Measurements from ENCODE around the gene RGL2.

Gene RGL2

DNA sequence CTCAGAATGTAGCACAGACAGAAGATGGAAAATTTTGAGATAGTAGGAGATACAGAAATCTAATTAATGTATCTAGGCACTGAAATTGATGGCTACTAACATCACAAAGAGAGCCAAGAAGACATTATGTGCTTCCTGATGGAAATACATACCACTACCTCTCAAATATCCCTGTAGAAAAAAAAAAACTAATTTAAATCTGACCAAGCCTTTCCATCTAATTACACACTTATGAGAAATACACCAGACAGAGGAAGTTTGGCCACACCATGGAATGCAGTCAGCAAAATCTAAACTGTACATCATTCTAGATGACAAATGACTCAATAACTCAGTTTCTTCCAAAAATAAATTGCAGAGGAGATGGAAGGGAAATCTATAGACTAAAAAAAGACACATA is 46.0 kb downstream of the RGL2 start:
- Mint-ChIP-seq H3K4me1 (peaks cover 44% of the 10 kb centered on the region), H3K27ac (peak overlapping the region; percentile 17), H3K9me3 (no peaks in the 10 kb centered on the region), H3K36me3 (ENCODE audit: low read depth) (peaks cover 27% of the 10 kb centered on the region), H3K27me3 (no peaks in the 10 kb centered on the region), H3K4me3 (no peak overlapping the region)
- DNase-seq, result no peak
- ATAC-seq, result no peak

DNA sequence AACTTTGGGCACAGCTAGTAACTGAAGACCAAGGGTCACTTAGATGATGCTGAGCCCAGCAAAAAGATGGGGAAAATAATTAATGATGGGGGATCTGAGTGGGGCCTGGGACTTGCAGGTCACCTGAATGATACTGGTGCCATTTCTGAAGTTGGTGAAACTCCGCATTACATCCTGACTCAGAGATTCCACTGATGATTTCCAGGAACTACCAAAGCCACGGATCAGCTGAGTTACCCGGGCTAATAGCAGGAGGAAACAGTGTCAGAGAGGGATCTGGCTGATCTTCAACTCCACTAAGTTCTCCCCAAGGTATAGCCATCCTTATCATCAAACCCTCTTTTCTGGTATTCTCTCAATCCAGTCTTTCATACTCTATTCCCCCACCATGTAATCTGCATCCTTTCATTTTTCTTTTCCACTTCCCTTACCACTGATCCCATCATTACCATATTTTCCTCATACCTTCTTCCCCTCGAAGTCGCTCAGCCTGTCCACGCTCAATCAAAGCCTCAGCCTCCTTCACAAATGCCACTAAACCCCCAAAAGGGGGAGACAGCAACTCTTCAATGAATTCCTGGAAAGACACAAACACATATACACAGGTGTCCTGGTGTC is 47.2 kb downstream of the RGL2 start:
- Mint-ChIP-seq H3K36me3 (ENCODE audit: low read depth) (peaks cover 24% of the 10 kb centered on the region), H3K4me3 (peak overlapping the region; percentile 13), H3K27ac (peak overlapping the region; percentile 41), H3K4me1 (peaks cover 44% of the 10 kb centered on the region), H3K9me3 (no peaks in the 10 kb centered on the region), H3K27me3 (peaks cover 1% of the 10 kb centered on the region)
- ATAC-seq (no peak), DNase-seq (no peak)

DNA sequence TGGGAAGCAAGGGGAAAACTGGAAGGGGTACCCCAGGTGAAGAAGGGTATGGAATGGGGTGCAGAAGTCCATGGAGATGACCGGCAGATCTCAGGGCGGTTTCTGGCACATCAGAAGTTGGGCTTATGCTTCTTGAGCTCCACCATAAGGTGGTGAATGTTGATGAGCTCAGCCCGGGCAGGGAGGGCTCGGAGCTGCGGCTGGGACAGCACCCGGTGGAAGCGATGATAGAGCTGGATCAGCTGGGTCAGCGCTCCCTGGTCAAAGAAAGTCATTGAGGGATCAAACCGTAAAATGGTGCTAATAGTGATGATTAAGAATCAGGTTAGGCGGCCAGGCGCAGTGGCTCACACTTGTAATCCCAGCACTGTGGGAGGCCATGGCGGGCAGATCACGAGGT is 48.0 kb downstream of the RGL2 start:
- DNase-seq, result no peak
- Mint-ChIP-seq H3K27ac (peak overlapping the region; percentile 94), H3K4me1 (peaks cover 44% of the 10 kb centered on the region), H3K27me3 (peaks cover 4% of the 10 kb centered on the region), H3K4me3 (peak overlapping the region; percentile 90), H3K9me3 (no peaks in the 10 kb centered on the region), H3K36me3 (ENCODE audit: low read depth) (peaks cover 24% of the 10 kb centered on the region)
- no peak for ATAC-seq

DNA sequence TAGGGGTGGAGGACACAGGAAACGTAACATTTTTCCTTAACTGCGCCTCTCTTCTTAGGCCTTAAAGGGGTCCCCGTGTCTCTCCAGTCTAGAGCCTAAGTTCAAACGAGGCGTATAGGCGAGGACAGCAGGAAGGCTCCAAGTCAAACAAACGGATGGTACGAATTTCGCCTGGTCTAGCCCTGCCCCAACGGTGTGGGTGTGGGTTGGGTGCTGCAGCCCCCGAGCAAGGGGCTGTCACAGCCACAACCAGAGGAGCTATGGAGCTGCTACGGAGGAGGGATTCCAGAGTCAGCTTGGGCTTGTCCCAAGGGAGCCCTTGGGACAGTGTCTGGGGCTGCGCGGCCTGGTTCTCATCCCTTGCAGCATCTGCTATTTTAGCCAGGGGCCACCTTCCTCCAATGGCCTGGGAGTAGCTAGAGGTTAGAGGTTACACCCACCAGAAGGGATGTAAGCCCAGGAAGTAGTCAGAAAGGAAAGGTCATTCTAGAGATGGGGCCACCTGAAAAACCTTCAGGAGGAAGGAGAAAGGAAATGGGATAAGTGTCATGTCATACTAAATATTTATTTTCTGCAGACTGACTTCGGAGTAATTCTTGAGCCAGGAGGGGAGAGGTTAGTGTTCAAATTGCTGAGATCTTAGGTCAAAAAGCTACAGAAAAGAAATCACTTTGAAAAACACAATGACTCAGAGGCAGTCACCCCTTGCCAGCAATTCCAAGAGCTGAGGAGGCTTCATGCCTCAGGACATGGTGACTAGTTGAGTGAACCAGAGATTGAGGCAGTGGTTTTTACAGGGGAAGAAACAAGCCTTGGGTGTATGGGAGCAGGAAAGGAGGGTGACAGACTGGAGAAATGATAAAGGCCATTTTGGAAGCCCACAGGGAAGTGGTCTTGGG is 48.8 kb downstream of the RGL2 start:
- peak overlapping the region; percentile 94 for H3K27ac Mint-ChIP-seq
- H3K4me3 Mint-ChIP-seq, result peak overlapping the region; percentile 90
- H3K9me3 Mint-ChIP-seq, result no peaks in the 10 kb centered on the region
- DNase-seq (peak; percentile 19), ATAC-seq (no peak)
- H3K4me1 Mint-ChIP-seq, result peaks cover 44% of the 10 kb centered on the region
- peaks cover 4% of the 10 kb centered on the region for H3K27me3 Mint-ChIP-seq
- peaks cover 24% of the 10 kb centered on the region for H3K36me3 Mint-ChIP-seq (ENCODE audit: low read depth)

DNA sequence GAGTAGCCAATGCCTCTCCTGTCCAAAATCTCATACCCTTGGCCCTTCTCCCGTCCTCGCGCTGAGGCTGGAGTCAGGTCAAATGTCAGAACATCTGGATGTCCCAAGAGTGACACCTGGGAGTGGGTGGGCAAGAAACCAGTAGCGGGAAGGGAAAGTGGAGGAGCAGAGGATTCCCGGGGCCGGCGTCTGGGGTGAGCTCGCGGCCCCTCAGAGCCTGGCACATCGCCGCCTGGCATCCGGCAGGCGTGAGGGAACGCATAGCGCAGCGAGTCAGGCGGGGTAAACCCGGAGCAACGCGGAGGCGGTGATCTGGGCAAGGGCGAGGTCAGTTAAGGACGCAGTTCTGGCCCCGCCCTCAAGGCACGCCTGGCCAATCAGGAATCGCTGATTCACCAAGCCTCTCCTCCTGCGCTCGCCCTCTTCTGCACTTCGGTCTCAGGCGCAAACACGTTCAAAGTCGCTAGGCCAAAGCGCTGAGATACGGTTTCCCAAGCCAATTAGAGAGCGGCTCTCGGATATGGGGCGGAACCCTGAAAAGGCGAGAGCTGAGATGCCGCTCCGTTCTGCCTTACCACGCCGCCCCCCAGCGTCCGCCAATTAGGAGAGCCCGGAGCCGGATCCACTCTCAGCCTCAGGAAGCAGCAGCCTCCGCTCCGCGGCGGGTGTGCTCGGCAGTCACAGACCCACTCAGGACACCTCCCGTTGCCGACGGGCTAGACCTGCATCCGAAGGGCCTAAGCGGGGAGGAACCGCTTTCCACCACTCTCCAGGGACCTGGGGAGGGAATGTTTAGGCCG is 49.6 kb downstream of the RGL2 start:
- peaks cover 44% of the 10 kb centered on the region for H3K4me1 Mint-ChIP-seq
- H3K27ac Mint-ChIP-seq, result peak overlapping the region; percentile 94
- H3K9me3 Mint-ChIP-seq, result no peaks in the 10 kb centered on the region
- H3K36me3 Mint-ChIP-seq (ENCODE audit: low read depth), result peaks cover 24% of the 10 kb centered on the region
- DNase-seq, result peak; percentile 96
- H3K27me3 Mint-ChIP-seq, result peaks cover 4% of the 10 kb centered on the region
- H3K4me3 Mint-ChIP-seq, result peak overlapping the region; percentile 90
- ATAC-seq, result peak; percentile 94

DNA sequence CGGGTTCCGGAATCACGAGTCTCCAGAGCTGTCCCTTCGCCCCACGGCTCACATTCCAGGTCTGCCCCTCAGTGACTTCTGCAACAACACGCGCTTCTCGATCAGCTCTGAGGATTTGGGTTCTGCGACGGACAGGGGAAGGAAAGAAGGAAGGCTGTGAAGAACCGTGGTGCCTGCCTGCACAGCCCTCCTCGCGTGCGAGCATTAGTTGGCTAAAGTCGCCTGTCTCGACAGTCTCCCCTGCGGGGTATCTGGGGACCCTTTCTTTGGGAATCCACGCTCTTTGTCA is 50.2 kb downstream of the RGL2 start:
- Mint-ChIP-seq H3K9me3 (no peaks in the 10 kb centered on the region), H3K36me3 (ENCODE audit: low read depth) (peaks cover 24% of the 10 kb centered on the region), H3K27me3 (peaks cover 5% of the 10 kb centered on the region), H3K4me3 (peak overlapping the region; percentile 90), H3K27ac (peak overlapping the region; percentile 94), H3K4me1 (peaks cover 44% of the 10 kb centered on the region)
- ATAC-seq, result peak; percentile 10
- DNase-seq, result no peak

DNA sequence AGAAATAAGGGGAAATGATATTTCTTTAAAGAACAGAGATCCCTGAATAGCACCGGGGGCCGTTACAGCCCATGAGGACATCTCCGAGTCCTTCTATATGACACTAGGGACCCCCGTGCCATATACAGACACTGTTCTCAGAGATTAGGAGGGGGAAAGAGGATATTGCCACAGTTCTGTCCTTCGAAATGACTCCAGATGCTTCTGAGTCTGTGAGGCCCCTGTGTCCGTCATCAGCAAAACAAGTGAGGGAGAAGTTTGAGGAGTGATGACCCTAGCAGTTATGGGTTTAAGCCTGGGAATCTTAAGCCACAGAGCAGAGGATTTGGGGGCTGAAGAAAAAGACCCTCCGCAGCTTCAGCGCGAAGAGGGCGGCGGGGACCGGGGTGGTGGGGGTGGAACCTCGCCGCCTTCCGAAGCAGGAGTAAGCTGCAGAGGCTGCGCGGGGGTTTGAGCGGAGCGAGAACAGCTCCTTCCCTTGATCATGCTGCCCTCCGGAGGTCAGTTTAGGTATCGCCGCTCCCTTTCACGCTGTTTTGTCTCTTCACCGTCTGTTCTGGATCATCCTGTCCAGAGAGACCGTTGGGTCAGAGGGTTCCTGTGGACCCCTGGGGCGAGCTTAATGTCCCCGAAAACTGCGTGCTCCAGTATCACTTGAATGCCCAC is 50.6 kb downstream of the RGL2 start:
- ATAC-seq, result peak; percentile 41
- H3K4me3 Mint-ChIP-seq, result peak overlapping the region; percentile 90
- H3K27ac Mint-ChIP-seq, result peak overlapping the region; percentile 94
- H3K9me3 Mint-ChIP-seq, result no peaks in the 10 kb centered on the region
- H3K27me3 Mint-ChIP-seq, result peaks cover 5% of the 10 kb centered on the region
- peak; percentile 95 for DNase-seq
- peaks cover 44% of the 10 kb centered on the region for H3K4me1 Mint-ChIP-seq
- H3K36me3 Mint-ChIP-seq (ENCODE audit: low read depth), result peaks cover 24% of the 10 kb centered on the region

DNA sequence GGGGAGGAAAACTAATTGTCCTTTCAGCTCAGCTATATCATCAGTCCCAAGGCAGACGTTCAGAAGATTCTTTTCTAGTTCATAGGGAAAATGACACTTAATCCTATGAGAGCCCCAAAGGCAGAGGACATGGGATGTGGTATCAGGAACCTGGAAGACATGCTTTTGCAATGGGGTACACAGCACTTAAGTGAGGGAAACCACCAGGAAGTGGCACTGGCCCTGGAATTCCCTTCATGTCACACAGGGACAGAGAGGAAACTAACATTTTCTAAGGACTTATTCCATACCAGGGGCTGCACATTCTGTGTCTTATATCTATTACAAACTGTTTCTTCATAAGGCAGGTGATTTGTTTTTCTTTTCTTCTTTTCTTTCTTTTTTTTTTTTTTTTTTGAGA is 55.3 kb downstream of the RGL2 start:
- Mint-ChIP-seq H3K4me3 (no peak overlapping the region), H3K4me1 (peaks cover 22% of the 10 kb centered on the region), H3K36me3 (ENCODE audit: low read depth) (no peaks in the 10 kb centered on the region), H3K27ac (no peak overlapping the region), H3K9me3 (no peaks in the 10 kb centered on the region), H3K27me3 (peaks cover 10% of the 10 kb centered on the region)
- DNase-seq (no peak), ATAC-seq (no peak)

DNA sequence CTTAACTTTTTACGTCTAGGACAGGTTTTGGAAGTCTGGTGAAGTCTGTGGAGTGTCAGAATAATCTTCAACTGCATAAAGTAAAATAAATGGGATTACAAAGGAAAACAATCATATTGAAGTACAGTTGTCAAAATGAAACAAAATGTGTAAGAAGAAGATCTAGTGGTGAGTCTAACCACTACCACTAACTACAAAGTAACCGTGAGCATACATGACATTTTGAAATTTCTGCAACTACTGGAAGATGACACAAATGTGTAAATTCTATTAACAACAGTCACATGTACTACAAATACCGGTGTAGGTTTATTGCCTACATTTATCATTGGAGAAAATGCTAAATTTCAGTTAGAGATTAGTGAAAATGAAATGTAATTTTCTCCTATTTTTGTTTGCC is 56.8 kb downstream of the RGL2 start:
- ATAC-seq, result peak; percentile 88
- Mint-ChIP-seq H3K4me1 (peaks cover 16% of the 10 kb centered on the region), H3K27ac (no peak overlapping the region), H3K4me3 (peak overlapping the region; percentile 23), H3K36me3 (ENCODE audit: low read depth) (no peaks in the 10 kb centered on the region), H3K9me3 (no peaks in the 10 kb centered on the region), H3K27me3 (peaks cover 10% of the 10 kb centered on the region)
- no peak for DNase-seq

Data from activated naive CD8-positive, alpha-beta T cell treated with anti-CD3 and anti-CD28 coated beads, Interleukin-2, amount 50 U/mL, for 24 hours (primary cell).